CD4-positive, alpha-beta T cell treated with Interleukin-6 for 4 hours (primary cell): Measurements from ENCODE around the gene MRE11.
"Not testable (repeated sequence)": the region's sequence is repeated elsewhere in the genome, so short reads cannot be mapped to it uniquely, and the experiment has no call there.

ENCODE experiments used
- DNase-seq: peaks from one replicate; pipeline ENCODE4 v3.0.0-alpha.2; 2020; ENCODE audit warnings: mixed read lengths

MRE11 gene

DNA sequence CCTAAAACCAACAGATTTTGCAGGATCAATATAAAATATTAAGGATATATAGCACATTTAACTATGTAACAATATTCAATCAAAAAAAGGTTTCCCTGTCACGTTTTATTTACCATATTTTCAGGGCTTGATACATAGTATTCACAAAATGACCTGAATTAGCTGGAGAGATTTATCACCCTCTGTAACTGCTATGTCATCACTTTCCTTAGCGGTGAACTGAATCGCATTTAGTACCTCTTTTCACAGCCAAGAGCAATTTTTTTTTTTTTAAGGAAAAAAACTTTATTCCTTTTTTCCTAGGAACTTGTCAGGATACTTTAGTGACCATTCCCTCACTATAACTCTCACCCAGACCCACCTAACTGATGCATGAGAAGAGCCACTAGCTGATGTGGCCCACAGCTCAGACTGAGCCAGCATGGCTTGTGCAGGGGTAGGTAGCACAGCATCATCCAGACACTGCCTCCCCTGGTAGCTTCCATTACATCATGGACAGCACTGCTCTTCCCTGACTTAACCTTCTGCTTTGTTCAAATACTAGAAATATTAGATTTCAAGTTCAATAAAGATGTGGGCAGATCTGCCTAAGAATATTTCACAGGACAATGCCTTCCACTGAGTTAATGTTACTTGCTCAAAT lies 75.4 kb downstream of the MRE11 start:
- DNase-seq: no peak

DNA sequence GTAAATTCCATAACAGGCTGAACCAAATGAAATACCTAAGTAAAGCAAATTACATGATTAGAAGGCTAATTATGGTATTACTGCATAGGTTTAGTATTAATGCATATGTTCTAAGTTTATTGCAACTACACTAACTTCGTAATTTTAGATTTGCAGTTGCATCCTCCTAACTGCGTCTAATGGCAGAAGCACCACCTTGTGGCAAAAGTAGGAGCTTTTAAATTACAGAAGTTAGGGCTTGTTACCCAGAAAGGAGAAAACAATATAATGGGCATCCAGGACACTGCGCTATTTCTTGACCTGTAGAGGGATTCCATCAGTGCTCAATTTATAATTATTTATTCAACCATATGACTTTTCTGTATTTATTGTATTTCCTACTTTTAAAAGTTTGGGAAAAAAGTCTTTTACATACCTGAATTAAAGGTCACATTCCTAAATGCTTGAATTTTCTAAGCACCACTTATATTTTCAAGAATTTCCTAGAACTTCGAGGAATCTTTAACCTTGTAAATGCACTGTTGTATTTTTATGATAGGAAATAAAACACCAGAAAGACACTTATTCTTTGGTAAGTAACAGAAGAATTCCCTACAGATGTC lies 76.2 kb downstream of the MRE11 start:
- DNase-seq: no peak

GRCh38 chr11:94405062-94405833 lies 88.4 kb downstream of the MRE11 start:
- DNase-seq: no peak

GRCh38 chr11:94402355-94402754 lies 91.3 kb downstream of the MRE11 start:
- no peak for DNase-seq

DNA sequence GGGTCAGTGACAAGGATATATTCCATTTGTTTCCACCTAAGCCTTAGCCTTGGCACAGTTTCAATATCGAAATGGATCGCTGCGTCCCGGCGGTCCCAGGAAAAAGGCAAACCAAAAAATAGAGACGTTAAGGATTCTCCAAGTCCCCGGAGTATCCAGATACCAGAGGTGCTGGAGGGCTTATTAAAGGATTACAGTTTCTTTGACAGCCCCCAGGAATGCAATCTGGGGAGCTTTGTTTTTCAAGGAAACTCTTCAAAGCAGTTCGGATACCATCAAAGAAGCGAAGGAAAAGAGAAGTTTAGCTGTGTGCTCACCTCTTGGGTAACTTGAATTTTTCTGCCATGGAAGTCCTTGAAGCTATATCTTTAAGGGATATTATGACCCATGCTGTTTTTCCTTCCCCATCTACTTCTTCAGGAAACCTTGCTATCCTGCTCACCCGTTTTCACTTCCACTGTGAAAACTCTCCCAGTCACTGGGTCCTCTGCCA lies 91.8 kb downstream of the MRE11 start:
- no peak for DNase-seq

GRCh38 chr11:94400839-94401772 lies 92.5 kb downstream of the MRE11 start, which contains the start of gene GPR83:
Gene GPR83 (minus strand): TSS chr11:94401419. CDS start chr11:94401247, 172 bp downstream.
- no peak for DNase-seq

GRCh38 chr11:94400457-94400838 lies 93.2 kb downstream of the MRE11 start:
- DNase-seq: no peak

- no peak for DNase-seq
Measured at GRCh38 chr11:94400050-94400449, 93.6 kb downstream of the MRE11 start.

DNA sequence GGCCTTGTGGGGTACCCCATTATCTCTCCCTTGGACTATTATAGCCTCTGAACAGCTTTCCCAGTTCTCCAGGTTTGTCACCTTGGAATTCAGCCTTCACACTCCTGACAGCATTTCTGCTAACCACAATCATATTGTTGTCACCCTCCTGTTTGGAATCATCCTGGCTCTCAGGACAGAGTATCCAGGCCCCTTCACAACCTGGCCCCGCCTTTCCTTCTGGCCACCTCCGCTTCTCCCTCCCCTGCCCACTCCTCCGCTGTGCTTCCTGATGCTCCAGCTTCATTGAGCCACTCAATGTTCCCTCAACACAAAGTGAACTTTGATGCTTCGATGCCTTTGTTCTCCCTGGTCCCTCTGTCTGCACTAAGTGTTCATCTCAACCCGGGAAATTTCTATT lies 95.5 kb downstream of the MRE11 start:
- no peak for DNase-seq

GRCh38 chr11:94396282-94396681 lies 97.4 kb downstream of the MRE11 start:
- DNase-seq: no peak

DNA sequence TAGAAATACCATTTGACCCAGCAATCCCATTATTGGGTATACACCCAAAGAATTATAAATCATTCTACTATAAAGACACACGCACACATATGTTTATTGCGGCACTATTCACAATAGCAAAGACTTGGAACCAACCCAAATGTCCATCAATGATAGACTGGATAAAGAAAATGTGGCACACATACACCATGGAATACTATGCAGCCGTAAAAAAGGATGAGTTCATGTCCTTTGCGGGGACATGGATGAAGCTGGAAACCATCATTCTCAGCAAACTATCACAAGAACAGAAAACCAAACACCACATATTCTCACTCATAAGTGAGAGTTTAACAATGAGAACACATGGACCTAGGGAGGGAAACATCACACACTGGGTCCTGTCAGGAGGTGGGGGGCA lies 101.7 kb downstream of the MRE11 start:
- not testable (repeated sequence) for DNase-seq

GRCh38 chr11:94379613-94380012 lies 114.0 kb downstream of the MRE11 start:
- DNase-seq: no peak

DNA sequence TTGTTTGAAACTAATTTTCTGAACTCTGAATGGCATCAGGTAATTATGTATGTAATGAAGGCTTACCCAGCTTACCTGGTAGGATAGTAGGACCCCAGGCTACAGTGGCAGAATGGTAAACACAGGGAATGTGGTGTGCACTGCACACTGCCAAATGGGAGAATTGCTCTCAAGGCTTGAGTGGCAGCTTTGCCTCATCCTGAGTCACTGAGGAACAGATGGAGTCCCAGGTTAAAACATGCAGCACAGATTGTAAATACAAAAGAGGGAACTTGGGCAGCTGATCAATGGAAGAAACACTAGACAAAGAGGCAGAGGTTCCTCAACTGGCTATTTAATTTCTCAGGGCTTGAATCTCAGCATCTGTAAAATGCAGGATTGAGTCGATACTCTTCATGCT lies 116.8 kb downstream of the MRE11 start:
- DNase-seq: no peak

- DNase-seq: not testable (repeated sequence)
Measured at GRCh38 chr11:94370576-94370975, 123.1 kb downstream of the MRE11 start.
